Measurements from ENCODE around the gene LIME1.

DNA sequence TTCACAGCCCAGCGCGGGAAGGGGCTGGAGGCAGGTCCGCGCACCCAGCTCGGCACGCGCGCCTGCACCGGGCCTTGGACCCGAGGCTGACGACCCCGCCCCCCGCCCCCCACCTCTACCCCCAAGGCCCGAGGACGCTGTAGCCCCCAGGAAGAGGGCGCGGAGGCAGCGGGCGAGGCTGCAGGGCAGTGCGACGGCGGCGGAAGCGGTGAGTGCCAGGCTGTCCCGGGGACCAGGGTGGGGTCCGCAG is 1.2 kb downstream of the LIME1 start:
- TF ChIP-seq, protein P1, sequence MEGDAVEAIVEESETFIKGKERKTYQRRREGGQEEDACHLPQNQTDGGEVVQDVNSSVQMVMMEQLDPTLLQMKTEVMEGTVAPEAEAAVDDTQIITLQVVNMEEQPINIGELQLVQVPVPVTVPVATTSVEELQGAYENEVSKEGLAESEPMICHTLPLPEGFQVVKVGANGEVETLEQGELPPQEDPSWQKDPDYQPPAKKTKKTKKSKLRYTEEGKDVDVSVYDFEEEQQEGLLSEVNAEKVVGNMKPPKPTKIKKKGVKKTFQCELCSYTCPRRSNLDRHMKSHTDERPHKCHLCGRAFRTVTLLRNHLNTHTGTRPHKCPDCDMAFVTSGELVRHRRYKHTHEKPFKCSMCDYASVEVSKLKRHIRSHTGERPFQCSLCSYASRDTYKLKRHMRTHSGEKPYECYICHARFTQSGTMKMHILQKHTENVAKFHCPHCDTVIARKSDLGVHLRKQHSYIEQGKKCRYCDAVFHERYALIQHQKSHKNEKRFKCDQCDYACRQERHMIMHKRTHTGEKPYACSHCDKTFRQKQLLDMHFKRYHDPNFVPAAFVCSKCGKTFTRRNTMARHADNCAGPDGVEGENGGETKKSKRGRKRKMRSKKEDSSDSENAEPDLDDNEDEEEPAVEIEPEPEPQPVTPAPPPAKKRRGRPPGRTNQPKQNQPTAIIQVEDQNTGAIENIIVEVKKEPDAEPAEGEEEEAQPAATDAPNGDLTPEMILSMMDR (IDR thresholded peaks at IDR 0.05) = no peak
- no peak for TF ChIP-seq POLR2A (IDR thresholded peaks at IDR 0.05)
